Hepatic stellate cell (primary cell): ENCODE results near the gene CDKN1A.
"Not testable (repeated sequence)": the region's sequence is repeated elsewhere in the genome, so short reads cannot be mapped to it uniquely, and the experiment has no call there.

Source experiments
- DNase-seq: peaks from one replicate; pipeline ENCODE4 v3.0.0; 2011; ENCODE audit warnings: low spot score

CDKN1A gene

GRCh38 chr6:36695414-36695813 lies 16.9 kb downstream of the CDKN1A start:
- no peak for DNase-seq

- DNase-seq = no peak
Observed at GRCh38 chr6:36697481-36697903, 19.0 kb downstream of the CDKN1A start, which contains the start of gene RAB44. Gene RAB44, plus strand, starts transcription at chr6:36697826. Its CDS starts 6,410 bp downstream, at chr6:36704236.

GRCh38 chr6:36698196-36698595 lies 19.7 kb downstream of the CDKN1A start:
- DNase-seq = no peak

GRCh38 chr6:36698871-36699271 lies 20.4 kb downstream of the CDKN1A start:
- DNase-seq = no peak

- no peak for DNase-seq
Observed at GRCh38 chr6:36699348-36699747, 20.8 kb downstream of the CDKN1A start.

GRCh38 chr6:36700071-36700812 lies 21.7 kb downstream of the CDKN1A start:
- no peak for DNase-seq

- DNase-seq = no peak
Observed at GRCh38 chr6:36700831-36701230, 22.3 kb downstream of the CDKN1A start.

- DNase-seq = no peak
Observed at GRCh38 chr6:36701401-36701991, 23.0 kb downstream of the CDKN1A start.

- no peak for DNase-seq
Observed at GRCh38 chr6:36702656-36703055, 24.1 kb downstream of the CDKN1A start.

GRCh38 chr6:36703081-36703606 lies 24.6 kb downstream of the CDKN1A start:
- DNase-seq = no peak

- no peak for DNase-seq
Observed at GRCh38 chr6:36703982-36704381, 25.5 kb downstream of the CDKN1A start.

- not testable (repeated sequence) for DNase-seq
Observed at GRCh38 chr6:36704961-36705577, 26.6 kb downstream of the CDKN1A start.

- no peak for DNase-seq
Observed at GRCh38 chr6:36706339-36706738, 27.8 kb downstream of the CDKN1A start.

- DNase-seq = no peak
Observed at GRCh38 chr6:36712816-36713215, 34.3 kb downstream of the CDKN1A start.

- DNase-seq = no peak
Observed at GRCh38 chr6:36713846-36714245, 35.3 kb downstream of the CDKN1A start.

GRCh38 chr6:36714511-36714910 lies 36.0 kb downstream of the CDKN1A start:
- no peak for DNase-seq

- no peak for DNase-seq
Observed at GRCh38 chr6:36715469-36715868, 37.0 kb downstream of the CDKN1A start.

- DNase-seq = no peak
Observed at GRCh38 chr6:36716476-36717093, 38.1 kb downstream of the CDKN1A start.

GRCh38 chr6:36717231-36717825 lies 38.8 kb downstream of the CDKN1A start:
- DNase-seq = no peak

- no peak for DNase-seq
Observed at GRCh38 chr6:36717871-36718540, 39.5 kb downstream of the CDKN1A start.

- DNase-seq = no peak
Observed at GRCh38 chr6:36718560-36718959, 40.0 kb downstream of the CDKN1A start.

- no peak for DNase-seq
Observed at GRCh38 chr6:36719126-36719525, 40.6 kb downstream of the CDKN1A start.
